GM19328 (cell line): ENCODE results near the gene HDAC4.

ENCODE experiments used
- ATAC-seq: cut with Tn5 transposase; IDR thresholded peaks from one replicate; pipeline ENCODE4 v1.9.1; 2021; ENCODE audit warnings: mild to moderate bottlenecking, moderate library complexity; ENCODE audit not compliant: unreplicated experiment

The HDAC4 gene

DNA sequence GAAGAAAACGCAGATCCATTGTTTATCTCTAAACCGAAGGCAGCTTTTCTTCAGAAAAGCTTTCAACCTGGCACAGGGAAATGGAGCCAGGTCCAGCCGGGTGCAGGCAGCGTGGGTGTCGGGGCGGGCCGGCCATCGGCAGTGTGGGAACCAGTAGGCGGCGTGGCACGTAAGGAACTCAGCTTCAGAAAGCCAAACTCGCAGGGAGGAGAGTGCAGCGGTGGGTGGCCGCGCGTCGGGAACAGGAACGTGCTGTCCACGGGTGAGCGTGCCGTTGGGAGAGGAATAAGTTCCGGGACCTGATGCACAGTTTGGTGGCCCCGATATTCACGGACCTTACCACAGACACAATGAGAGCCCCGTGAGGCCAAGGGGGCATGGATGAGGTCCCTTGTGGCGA, 282.6 kb downstream of the HDAC4 start:
- ATAC-seq, result no peak

DNA sequence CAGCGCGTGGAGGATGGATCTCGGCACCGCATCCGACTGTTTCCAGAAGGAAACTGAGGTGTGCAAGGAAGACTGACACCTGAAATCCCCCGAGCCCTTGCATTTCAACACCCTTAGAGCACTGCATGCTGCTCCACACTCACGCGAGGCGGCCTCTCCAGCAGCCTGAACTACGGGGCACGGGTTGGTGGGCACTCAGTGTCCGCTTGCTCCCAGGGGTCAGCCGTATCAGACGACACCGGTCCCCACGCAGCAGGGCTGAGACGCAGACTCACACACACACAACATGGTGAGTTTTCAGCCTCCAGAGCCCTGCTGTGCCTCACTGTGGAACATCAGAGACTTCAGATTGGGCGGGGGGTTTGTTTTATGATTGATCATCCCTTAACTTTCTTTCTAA, 283.0 kb downstream of the HDAC4 start:
- ATAC-seq, result no peak

DNA sequence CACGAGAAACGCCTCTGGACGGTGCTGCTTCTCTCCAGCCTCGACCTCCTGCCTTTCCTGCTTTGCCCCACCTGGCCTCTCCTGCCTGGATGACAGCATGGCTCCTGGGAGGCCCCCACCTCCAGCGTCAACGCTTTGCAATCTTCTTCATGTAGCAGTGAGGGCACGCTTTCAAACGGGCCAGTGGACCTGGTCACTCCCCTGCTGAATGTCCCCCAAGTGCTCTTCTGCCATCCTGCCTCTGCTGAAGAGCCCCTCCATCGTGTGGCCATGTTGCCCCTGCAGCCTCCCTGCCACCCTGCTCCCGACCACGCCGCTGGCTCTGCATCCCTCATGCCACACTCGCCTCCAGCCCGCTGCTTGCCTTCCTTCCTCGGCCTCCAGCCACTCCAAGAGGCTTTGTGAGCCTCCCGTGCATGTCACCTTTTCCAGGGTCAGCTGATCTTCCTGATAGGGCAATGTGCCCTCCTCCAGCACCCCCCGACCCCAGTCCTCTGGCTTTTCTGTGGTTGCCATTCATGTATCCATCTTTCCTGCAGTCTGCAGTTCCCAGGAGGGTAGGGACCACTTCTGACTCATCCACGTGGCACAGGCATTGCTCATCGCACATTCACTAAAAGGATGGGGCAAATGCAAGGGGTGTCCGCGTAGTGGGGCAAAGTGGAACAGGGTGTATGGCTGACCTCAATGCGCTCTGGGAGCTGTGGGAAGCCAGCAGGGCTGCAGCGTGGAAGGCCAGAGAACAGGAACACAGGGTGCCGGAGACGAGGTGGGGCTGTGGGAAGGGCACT, 284.2 kb downstream of the HDAC4 start:
- no peak for ATAC-seq

DNA sequence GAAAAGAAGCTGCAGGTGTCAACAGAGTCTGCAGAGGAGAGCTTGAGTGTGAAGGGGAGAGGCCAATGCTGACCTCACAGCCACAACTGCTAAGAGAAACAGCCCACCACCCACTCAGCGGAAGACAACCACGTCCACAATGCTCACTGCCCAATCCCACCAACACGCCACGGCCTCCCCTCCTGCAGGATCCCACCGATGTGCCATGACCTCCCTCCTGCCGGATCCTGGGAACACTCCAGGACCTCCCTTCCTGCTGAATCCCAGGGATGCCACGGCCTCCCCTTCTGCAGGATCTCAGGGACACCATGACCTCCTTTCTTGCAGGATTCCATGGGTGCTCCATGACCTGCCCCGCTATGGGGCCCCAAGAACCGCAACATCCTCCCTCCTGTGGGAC, 285.2 kb downstream of the HDAC4 start:
- ATAC-seq, result no peak

DNA sequence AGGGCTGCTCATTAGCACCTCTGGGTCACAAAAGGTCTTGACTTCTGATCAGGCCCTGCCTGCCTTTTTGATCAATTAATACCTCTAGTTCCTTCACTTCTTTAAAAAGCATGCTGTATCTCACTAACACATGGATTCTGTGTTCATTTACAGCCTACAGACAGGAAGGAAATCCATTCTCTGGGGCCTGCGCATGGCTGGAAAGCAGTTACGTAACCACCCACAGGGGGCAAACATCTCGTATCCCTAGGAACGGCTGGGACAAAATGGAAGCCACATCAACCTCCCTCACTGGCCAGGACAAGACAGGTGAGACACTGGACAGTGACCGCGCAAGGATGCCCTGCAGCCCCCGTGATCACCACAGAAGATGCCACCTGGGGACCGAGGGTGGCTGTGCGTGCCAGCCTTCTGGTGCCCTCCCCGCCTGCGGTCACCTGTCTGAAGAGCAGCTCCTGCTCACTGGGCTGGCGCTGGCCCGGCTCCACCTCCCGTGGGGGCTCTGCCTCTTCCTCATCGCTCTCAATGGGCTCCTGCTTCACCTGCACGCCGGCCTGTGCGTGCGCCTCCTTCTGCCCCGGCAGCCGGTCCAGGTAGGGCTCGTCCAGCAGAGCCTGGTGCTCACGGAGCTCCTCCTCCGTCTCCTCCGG, 286.1 kb downstream of the HDAC4 start:
- ATAC-seq, result no peak

DNA sequence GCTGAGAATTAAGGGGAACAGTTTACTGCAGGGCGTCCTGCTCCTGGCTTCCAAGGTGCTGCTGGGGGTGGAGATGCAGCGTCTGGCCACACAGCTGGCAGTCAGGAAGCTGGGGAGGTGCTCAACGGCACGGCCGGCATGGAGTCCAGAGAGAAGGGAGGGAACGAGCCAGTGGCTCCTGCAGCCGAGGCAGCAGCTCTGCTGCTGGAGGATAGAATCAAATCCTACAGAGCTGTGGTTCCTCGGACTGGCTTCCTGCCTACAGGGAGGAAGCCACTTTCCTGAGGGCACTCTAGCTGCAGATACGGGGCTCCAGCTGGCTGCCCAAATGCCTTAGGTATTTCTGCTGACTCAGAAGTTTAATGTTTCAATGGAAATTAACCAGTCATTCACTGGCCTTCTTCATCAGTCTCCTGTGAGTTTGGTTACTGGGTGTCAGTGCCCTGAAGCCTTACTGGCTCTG, 286.7 kb downstream of the HDAC4 start:
- ATAC-seq, result no peak

DNA sequence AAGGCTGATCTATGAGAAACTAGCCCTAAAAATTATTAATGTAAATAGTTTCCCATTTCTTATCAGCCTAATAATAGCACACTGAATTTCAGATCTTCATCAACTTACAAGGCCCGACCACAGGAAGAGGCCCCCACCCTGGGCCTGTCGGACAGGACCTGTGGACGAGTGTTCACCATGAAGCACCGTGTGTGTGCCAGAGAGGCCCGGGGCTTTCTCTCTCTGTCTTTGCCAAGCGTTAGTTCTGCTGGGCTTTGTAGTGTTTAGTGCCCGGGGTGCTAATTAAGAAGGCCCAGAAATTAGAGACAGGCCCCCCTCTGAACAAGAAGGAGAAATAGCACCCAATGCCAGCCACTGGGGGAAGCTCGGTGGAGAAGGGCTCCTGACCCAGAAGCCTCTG, 287.2 kb downstream of the HDAC4 start:
- no peak for ATAC-seq

DNA sequence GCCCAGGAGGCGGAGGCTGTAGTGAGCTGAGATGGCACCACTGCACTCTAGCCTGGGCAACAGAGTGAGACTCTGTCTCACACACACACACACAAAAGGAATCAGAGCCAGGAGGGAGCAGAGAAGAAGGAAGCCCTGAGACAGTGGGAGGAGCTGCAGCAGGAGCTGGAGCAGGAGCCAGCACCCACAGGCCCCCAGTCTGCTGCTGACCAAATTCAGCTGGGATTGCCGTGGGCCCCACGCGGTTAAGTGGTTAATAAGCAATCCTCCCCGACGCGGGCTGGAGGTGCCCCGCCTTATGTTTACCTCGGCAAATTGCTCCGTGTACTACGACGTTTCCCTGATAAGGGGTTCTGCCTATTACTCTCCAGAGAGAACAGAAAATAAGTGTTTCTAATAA, 287.6 kb downstream of the HDAC4 start:
- ATAC-seq, result no peak

DNA sequence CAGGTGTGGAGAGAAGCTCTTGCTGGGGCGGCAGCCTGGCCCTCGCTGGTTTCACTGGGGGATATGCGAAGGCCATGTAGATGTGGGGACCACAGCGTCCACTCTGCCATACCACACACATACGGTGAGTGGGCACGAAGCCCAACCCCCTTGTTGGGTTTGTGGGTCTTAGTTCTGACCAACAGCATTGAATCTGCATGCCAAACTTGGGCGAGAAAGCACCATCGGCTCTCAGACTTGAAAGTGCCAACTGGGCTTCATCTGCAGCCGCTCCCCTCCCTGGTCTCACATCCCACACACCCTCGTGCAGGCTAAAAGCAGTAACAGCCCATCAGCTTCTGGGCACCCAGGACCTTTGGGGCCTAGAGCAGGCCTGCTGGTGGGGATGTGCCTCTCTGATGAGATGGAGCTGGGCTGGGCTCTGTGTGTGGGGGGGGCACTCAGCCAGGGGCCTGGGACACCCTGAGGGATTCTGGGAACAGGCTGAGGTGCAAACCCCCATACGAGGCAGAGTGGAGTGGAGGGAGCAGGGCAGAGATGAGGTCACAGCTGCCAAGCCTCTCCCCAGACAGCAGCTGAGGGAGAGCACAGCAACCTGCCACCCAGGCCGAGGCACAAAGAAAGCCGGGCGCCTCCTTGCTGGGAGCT, 288.6 kb downstream of the HDAC4 start:
- no peak for ATAC-seq

DNA sequence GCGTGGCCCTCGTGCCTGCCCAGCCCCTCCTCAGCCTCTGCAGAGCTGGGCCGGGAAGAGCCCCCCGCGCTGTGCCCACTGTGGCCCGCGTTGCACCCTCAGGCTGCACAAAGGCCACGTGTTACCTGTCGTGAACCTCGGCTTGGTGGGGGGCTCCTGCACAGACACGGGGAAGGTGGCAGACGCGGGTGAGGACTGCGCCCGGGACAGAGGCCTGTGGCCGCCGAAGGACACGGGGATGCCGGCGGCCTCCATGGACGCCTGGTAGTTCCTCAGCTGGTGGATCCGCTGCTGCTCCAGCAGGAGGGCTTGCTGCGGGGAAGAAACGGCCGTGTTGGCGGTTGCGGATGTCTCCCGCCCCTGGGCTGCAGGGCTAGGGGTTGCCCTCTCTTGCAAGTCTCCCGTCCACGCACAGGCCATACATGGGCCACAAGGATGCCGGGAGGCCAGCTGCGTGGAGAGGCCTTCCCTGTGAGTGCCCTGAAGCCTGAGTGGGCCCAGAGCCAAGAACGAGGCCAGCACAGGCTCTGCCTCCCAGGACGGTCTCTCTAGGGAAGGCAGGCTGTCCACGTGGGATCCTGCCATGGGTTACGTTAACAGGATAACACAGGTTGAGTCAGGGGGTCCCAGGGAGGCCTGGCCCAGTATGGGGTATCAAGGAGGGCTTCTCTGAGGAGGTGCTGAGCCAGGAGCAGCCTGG, 289.3 kb downstream of the HDAC4 start:
- no peak for ATAC-seq

DNA sequence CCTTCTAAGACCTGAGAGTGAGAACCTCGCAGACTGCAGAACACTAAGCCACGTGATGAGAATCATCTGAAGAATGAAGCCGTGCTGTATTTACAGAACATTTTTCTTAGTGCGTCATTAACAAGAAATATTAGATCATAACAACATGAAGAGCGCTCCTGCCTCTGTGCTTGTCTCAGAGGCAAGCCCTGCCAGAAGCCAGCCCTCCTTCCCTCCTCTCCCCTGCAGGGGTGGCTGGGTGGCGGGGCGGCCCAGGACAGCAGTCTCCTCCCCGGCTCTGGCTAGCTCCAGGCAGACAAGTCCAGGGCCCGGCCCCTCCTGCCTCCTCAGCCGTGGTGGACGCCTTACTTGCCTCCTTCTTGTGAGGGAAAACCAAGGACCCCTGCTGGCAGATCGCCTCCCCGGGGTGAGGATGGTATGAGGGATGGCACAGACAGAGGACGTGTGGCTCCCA, 290.2 kb downstream of the HDAC4 start:
- no peak for ATAC-seq

DNA sequence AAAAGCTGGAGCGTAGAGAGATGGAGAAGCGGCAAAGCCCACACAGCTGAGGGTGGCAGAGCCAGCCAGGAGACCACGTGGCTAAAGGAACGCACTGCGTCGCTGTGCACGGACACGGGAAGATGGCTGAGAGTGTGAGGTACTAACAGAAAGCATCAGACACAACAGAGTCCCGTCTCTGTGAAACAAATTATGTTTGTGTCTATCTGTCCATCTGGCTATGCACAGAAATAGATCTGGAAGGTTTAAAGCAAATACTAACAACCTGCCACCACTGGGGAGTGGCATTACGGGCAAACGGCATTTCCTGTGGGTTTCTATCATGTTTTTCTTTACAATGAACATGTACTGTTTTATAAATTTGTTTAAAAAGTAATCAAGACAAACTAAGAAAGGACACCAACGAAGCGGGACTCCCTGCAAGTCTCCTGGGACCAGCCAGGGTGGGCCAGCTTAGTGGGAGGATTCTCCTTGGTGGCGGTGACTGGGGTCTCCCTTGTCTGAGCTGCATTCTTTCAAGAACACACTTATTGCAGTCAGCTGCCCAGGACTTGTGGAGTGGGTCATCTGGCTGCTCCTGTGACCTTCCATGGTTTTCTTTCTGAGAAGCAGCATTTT, 290.8 kb downstream of the HDAC4 start:
- ATAC-seq, result no peak

DNA sequence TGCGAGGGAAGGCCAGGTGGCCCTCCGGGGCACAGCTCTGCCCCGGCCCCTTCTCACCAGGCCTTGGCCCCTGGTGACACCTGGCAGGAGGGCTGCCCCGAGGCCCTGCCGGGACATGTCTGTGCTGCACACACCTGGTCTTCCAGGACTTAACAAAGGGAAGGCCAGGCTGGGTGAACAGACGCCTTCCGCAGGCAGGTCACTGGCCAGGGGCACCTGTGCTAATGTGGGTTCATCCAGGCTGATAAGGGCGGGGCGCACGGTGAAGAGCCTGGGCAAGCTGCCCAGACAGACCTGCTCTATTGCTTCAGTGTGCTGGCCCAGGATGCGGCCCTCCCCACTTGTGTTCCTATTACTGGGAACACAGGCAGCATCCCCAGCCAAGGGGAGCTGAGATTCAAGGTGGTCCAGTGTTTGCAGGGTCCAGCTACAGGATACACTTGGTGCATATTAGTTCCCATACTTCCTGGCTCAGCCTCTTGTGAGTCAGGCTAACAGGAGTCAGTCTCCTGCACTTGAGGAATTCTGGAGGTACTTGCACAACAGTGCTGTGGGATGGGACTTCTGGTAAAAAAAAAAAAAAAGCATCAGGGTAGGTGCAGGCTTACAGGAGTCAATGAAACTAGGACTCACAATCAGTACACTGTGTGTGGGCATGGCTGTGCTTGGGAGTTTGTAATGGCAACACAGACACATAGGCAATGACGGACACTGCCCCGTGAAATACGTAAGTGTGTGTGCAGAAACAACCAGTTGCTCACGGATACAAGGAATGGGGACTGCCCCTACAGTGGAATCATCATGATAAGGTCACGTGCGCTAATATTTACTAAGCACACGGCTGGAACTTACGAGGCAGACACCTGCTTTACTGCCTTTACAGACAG, 291.5 kb downstream of the HDAC4 start:
- ATAC-seq, result no peak

DNA sequence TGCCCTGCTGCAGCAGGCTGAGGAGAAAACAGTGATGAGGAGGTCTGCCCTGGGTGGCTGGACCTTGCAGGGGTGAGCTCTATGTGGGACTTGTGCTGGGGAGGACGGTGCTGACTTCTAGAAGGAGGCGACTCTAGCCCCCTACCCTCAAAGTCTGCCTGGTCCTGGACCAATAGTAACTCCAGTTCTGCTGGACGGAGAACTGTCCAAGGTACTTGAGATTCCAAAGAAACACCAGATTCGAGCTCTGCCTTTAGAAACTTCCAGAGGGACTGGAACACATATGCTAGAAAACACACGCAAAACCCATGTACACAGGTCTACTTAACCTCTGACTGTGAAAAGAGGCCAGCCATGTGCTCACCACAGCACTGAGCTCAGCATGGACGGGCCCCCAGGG, 292.4 kb downstream of the HDAC4 start:
- ATAC-seq, result no peak

DNA sequence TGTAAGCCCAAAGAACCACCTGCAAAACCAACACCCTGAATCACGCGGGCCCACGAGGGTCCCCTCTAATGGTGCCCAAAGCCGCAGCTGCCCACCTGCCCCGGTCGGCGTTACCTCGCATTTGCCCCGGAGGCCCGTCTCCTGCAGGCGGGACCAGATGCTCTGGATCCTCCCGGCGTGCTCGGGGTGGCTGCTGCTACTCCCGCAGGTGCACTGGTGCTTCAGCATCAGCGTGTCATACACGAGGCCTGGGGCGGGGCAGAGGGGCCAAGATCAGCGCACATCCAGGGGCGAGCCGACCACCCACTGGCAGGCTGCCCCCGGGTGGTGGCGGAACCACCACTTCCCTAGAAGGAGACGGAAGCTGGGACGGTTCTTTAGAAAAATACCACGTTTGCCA, 292.9 kb downstream of the HDAC4 start:
- no peak for ATAC-seq

DNA sequence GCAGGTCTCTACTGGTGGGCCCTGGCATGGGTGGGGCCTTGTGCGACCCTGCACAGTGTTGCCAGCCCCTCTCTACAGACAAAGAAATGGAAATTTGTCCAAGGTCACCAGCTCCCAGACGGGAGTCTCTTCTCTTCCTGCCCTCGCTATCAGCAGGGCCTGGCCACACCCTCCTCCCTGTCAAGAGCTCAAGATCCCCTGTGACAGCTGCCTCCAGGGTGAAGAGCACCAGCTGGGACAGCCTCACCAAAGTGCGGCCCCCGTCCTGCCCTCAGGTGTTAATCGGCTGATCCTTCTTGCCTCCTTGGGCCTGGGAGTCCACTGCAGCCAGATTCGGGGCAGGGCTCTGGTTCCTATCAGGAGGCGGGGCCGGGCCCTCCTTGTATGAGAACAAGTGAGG, 293.9 kb downstream of the HDAC4 start:
- no peak for ATAC-seq

DNA sequence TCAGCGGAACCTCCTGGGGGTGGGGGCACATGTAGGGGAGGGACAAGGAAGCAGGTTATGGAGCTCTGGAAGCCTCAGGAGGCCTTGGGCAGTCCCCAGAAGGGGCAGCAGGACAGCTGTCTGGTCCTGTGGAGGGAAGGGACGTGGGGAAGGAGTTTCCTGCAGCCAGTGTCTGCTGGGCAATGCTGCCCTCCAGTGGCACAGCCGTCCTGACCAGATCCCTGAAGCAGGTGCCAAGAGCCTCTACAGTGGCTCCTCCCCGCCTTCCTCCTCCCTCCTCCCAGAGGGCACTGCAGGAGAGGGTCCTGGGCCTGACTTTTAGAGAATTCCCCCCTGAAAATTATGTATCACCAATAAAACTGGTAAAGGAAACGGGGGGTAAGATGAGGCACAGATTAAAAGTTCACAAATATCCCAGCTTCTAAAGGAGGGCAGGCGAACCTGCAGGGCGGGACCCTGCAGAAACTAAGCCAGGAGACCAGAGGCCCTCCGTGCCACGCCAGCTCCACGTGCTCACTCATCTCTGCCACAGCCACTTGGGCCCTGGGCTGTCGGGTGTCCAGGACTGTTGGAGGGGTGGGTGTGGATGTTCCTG, 294.4 kb downstream of the HDAC4 start:
- no peak for ATAC-seq

DNA sequence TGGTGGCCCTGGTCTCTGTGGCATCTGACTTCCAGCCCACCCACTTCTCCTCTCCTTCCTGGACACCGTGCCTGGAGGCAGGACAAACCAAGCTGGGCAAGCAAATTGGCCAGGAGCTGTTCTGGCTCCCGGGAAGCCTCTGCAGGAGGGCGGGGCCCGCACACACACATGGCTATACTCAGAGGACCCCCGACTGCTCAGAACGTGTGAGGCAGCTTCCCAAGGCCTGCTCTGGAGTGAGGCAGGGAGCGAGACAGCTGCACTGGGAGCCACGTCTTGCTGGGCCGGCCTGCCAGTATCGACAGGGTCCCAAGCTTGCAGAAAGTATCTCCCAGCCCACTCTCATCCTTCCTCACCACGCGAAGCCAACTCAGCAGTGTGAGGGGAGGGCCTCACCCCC, 295.6 kb downstream of the HDAC4 start:
- ATAC-seq, result no peak

DNA sequence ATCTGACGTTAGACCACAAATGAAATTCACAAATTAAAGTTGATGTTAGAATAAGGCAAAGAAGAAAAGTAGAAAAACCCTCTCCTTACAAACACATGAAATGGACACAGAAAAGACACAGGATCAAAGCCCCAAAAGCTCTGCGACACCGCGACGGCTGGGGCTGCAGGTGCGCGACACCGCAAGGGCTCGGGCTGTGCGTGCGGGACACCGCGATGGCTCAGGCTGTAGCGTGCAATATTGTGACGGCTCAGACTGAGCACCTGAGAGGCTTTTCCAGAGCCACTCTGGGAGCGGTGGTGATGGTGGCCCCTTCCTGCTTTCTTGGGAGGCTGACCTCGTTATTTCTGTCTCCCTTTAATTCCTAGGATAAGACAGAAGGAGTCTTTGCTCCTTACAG, 296.0 kb downstream of the HDAC4 start:
- ATAC-seq, result no peak
